T-helper 1 cell (primary cell): Measurements from ENCODE around the gene PDIA5.
"Not testable (repeated sequence)": the region's sequence is repeated elsewhere in the genome, so short reads cannot be mapped to it uniquely, and the experiment has no call there.

ENCODE experiments used
- DNase-seq, 5 donors: peaks; one replicate each; pipeline ENCODE4 v3.0.0-alpha.2; 2012 to 2020

The PDIA5 gene

DNA sequence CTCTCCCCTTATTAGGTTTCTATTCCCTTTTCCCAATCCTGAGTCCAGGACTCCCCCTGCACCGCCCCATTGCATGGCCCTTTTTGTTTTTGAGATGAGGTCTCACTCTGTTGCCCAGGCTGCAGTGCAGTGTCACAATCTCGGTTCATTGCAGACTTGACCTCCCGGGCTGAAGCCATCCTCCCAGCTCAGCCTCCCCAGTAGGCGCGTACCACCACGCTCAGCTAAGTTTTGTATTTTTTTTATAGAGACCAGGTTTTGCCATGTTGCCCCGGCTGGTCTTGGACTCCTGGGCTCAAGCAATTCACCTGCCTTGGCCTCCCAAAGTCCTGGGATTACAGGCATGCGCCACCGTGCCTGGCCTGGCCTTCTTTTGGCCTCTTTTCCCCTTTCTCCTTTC is 29.3 kb downstream of the PDIA5 start:
- no peak for DNase-seq

DNA sequence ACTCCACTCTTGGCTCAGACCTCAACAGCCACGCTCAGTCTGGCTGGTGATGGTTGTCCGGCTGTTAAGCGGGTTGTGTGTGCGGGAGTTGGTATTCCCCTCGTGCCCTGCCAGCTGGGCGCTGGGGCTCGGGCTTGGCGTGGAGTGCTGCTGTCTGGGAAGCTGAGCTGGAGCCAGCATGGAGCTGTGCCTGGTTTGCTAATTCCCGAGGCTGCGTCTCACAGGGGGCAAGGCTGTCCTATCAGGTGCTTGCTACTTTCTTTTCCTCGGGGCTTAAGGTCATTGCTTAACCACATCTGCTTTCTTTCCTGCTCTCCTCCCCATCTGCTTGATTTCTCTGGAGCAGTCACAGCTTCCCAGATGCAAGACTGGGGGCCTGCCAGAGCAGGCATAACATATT is 29.9 kb downstream of the PDIA5 start:
- DNase-seq = no peak

DNA sequence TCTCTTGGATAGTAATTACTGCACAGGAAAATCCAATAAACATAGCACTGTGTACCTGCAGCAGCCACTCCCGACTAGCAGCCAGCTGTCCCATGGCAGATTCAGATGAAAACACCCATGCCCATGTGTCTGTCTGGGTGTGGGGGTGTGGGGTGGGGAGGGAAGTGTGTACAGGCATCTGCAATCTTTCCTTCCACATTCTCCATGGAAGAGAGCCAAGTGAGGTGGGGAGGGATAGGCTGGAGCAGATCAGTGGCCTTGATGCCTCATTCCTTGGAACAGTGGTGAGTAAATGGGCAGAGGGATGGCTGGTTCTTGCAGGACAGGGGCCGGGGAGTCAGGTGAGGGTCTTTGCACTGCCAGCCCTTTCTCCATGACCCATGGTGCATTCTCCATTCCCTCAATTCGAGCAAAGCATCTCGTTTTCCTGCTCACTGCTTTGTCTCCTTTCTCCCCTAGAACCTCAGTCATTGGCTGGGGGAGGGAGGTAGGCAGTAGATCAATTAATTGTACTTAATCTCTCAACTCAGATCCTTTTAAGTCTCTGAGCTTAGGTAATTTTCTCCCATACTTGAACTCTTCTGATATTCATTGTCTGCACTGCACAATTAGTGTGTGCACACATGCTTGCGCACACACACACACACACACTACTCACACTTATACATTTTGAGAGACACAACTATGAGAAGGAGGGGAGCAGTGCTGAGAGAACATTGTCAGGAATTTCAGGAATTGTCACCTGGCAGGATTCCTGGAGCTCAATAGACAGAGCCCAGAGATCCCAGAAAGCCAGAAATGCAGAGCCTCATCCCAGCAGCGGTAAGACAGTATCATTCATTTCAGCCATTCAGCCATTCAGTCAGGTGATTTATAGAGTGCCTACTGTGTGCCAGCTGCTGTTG is 31.9 kb downstream of the PDIA5 start:
- DNase-seq = no peak

DNA sequence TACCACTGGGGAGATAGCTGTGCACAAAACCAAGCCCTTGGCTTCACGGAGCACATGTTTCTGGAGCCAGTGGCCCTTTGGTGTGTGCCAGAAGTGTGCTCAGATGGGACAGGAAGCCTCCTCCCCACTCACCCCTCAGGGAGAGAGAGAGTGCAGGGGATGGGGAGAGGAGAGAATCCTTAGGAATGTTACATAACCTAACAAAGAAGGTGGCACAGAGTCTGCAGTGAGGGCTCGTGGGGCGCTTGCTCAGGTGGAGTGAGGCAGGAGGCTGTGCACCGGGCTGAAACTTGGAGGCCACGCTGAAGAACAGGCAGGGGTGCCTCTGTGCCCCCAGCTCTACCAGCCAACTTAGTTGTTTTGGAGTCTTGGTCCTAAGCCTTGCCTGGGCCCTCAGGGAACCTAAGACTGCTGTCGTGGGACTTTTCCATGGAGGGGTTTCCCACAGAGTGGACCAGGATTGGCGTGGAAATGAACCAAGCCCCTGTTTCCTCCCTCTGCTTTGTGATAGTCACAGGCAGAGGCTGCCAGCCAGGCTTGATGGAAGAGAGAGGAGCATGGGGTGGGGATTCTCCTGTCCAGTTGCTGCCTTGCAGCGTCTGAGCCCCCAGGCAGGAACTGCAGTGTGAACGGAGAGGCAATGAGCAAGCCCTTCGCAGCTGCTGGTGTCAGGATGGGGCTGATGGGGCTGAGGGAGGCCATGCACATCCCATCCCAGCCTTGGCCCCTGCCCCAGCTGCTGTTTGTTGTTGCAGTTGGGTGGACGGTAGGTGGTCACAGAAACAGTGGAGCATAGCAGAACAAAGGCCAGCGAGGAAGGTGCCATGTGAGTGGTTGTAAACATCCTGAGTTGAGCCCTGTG is 32.7 kb downstream of the PDIA5 start:
- DNase-seq = no peak

DNA sequence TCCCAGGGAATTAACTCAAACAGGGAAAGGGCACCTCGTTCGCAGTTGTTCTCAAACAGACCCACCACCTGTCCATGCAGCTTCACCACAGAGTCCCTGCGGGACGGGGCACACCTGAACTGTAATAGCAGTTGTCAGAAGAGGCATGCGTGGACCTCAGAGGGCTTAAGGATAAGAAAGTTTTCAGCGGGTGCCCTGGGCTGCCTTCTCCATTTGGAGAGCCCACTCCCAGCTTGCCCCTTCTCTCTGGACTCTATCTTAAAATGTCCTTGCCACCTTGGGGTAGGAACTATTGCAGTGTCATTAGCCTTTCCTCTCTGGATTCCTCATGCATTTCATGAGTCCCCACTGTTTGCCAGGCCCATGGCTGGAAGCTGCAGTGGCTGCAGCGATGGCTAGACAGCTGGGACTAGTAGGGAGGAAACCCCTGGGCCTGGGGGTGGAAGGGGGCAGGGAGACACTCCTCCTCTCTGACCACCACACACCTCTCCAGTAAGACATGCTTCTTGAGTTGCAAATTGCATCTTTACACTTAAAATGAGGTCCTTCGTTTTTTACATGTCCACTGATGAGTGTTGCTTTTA is 33.5 kb downstream of the PDIA5 start:
- DNase-seq = no peak

DNA sequence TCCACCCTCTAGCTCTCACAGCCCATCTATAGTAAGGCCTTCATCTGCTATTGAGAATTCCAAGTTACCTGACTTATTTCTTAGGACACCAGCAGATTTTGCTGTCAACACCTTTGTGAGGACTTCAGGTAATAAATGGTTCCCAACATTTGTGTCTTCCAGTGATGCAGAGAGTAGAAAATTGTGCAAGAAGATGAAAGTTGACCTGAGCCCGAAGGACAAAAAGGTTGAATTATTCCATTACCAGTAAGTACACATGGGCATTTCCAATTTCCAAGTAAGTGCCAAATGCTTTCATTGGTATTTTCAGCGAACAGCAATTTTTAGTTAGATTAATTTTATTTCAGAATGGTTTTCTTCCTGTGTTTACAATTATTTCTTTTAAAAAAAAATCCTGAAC is 35.4 kb downstream of the PDIA5 start:
- DNase-seq = no peak

DNA sequence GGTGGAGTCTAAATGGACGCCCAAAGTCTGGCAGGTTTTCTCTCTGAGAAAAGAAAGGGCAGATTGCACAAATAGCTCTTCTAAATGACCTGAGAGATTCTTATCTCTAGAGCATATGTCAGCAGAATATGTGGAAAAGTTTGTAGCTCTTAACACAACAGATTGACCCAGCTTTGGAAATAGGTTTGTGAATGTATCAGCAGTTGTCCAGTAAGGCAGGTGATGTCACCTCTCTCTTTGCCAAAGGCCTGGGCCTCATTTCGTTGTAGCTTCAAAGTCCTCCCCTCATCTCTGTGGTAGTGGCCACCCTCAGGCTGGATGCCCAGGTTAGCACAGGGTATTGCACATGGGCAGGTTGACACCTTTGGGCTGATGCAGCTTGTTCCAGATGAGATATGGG is 36.0 kb downstream of the PDIA5 start:
- no peak for DNase-seq

DNA sequence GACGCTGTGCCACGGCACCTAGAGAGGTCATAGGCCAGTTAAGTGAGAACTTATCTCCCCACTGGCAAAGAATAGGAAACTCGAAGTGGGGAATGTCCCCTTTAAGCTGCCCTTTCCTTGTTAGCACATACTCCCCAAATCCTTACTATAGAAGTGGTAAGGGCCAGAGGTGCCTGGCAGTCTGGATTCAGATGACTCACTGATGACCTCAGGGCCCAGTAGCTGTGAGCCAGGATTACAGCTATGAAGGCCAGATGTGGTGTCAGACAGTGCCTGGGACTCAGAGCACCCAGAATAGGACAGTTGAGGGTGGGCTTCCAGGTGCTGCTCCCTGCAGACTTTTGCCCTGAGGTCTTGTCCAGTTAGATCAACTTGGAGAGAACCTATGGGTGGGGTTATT is 37.7 kb downstream of the PDIA5 start:
- no peak for DNase-seq

DNA sequence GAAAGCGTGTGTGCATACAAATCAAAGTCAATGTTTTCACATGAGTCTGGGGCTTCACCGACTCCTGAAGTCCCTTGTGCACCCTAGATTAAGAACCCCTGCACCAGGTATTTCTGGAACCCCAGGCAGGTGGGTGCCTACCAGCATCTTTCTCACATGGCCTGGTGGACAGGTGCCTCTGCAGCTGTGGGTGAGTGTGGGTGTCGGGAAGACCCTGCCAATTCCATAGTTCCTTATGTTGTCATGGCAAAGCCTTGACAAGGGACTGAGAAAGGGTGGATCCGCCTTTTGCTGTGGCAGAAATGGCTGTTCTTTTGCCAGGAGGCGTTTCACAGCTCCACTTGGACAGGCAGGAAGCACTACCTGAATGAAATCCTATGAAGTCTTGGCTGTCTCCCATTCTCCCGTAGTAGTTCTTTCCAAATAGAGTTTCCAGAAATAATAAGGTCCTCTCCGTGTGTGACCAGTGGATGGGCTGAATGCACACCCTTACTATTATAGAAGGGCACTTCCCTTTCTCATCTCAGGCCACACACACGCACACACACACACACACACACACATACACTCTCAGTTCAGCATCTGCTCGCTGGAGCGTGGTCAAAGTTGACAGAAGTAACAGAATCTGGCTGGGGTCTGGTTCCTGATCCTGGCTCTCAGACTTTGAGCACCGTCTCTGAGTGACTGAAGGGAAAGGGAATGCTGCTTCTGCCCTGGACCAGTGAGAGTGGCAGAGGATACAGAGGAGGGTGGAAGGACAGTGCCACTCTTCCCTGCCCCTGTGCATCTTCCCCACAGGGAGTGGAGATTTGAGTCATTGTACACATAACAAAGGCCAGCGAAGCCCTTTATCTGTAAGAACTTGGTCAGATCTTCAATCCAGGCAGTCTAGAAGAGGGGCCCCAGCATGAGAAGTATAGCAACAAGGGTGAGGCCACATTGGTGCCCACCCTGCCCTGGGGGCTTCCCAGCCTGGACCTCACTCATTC is 38.7 kb downstream of the PDIA5 start:
- DNase-seq = no peak

DNA sequence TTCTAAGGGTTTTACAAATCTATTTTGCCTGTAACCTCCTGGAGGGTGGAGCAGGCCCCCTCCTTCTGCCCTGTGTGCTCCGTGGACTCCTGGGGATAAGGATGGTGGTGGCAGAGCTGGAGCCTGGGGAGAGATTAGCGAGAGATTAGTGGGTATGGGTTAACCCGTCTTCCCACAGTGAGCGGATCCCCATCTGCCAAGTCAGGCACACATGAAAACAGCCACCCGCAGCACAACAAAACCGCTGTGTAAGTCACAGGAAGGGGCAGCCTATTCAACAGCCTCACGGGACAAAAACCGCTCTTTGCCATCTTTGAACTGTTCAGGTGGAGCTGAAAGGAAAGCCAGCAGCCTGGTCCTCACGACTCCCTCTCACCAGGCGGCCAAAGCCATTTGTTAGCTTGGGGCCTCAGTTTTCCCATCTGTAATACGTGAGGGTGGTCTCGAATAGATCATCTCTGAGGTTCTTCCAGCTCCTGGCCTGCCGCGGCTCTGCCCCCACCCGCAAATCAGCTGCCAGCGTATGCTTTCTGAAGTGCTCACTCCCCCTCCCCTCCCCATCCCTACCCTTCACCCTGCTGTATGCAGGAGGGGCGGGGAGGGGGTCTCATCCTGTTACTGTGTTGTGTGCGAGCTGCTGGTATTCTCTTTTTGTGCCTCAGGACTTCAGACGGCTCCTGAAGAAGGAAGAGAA is 43.6 kb downstream of the PDIA5 start:
- DNase-seq = no peak

DNA sequence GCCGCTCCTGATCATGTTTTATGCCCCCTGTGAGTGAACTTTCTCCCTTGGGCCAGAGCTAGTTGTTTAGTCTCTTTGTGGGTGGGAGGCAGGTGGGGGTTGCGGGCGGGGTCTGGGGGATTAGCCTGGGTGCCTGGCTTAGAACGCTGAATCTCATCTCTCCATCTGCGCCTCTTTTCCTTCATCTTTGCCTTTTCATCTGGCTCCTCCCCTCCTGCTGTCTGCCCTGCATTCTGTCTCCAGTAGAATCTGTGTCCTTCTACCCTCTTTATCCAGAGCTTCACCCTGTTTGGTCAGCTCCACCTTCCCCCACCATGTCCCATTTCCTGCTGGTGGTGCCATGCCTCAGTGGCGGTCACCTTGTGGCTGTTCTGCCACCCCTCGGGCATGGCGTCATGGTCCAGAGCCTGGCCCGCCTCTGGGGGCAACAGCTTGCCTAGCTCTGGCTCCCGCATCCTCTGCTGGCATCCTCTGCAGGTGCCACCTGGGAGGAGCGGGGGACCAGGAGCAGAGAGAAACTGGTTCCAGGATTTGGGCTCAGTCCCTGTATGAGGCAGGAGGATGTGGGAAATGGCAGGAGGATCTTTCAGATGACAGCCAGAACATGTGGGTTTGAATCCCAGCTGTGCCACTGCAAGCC is 44.3 kb downstream of the PDIA5 start:
- no peak for DNase-seq

DNA sequence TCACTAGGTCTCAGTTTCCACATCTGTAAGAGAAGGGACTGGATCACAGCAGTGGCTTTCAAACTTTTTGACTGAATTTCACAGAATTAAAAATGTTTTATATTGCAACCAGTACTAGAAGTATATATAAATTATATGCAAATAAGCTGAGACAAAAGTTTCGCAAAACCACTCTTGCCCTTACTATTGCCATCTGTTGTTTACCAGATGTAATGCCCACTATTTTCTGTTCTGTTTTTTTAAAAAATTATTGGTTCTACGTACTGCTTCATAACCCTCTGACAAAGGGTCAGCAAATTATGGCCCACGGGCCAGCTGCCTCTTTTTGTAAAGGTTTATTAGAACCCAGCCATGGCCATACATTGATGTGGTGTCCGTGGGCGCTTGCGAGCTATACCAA is 44.8 kb downstream of the PDIA5 start:
- DNase-seq = no peak

DNA sequence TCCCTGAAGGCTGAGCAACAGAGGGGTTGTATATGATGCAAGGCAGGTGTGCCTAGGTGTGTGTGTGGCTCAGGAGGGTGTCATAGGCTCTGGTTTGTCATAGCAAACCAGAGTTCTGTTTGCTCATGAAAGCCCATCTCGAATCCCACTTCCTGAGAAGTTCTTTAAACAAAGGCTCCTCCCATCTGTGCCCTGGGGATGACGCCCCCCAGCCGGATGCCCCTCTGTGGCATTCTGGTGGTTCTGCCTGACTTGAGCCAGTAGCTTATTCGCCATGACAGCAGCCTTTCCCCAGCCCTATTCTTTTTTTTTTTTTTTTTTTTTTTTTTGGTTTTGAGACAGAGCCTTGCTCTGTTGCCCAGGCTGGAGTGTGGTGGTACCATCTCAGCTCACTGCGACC is 45.4 kb downstream of the PDIA5 start:
- no peak for DNase-seq

DNA sequence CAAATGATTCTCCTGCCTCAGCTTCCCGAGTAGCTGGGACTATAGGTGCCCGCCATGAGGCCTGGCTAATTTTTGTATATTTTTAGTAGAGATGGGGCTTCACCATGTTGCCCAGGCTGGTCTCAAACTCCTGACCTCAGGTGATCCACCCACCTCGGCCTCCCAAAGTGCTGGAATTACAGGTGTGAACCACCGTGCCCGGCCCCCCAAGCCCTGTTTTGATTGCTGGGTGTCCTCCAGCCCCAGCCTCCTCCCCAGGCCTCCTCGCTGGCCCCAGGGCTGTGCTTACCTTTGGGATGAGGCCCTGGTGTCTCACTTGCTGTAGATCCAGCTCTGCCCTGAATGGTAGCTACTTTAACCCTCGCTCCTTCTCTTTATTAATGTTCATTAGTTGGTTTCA is 45.8 kb downstream of the PDIA5 start:
- DNase-seq = not testable (repeated sequence)

DNA sequence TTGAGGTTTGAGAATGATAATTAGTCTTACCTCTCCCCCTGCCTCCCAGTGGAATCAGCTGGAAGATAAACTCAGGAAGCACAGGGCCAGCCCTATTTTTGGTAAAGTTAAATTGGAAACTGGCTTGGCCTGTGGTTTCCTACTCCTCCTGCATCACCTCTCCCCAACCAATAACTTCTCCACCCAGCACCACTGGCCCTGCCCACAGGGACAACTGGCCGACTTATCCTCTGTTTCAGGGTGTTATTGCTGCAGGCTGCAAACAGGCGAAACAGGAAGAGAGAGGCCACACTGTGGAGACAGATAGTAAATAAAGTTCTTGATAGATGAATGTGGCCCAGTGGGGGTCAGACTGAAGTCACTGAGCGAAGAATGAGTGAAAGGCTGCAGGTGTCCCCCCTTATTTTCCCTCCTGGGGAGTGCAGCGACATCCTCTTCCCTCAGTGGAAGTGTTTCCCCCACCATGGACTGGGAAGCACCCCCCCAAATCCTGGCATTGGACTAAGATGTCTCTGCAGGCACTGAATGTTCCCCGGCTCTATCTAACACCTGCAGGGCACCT is 47.1 kb downstream of the PDIA5 start:
- no peak for DNase-seq

DNA sequence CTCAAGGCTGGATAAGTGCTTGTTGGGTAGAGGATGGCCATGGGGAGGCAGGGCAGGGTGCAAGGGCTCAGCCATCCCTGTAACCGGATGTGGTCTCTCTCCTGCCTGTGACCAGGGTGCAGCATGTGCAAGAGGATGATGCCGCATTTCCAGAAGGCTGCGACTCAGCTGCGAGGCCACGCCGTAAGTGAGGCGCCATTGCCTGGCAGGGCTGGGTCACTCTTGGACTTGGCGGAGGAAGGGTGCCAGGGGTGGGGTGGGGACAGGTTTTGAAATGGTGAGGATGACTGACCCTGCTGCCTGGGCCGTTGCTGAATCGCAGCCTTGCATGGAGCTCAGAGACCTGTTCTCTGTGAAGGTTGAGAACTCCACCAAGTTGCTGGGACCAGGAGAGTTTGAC is 49.3 kb downstream of the PDIA5 start:
- no peak for DNase-seq

DNA sequence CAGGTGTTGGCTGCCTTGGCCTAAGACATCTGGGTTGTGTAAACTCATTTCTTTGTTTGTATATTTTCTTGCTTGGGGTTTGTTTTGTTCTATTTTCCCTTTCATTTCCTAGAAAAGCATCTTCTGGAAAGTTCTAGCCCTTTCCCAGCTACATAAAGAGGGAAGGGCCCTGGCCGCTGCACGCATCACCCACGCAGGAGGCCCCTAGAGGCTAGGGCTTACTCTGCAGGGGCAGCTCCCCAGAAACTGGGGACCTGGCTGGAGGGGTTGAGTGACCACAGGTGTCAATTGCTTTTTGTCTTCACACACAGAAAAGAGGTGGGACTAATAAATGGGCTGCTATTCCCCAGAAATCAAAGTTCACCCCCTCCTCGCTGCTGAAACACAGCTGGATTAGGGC is 52.6 kb downstream of the PDIA5 start:
- DNase-seq = no peak

DNA sequence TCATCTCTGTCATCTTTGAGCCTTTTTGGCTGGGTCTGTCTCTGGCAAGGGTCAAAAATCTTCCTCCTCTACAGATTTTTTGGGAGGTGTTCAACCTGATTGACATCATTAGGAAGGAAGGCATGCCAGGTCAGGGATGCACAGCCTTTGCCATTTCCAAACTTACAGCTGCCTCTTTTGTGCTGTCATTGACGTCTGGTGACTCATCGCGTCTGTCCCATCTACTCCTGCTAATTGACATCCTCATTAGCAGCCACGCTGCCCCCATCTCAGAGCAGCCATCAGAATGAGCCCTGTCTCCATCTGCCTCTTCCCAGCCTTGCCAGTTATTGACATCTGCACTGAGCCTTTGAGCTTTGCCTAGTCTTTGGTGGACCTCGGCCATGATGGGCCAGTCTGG is 53.0 kb downstream of the PDIA5 start:
- DNase-seq = no peak

DNA sequence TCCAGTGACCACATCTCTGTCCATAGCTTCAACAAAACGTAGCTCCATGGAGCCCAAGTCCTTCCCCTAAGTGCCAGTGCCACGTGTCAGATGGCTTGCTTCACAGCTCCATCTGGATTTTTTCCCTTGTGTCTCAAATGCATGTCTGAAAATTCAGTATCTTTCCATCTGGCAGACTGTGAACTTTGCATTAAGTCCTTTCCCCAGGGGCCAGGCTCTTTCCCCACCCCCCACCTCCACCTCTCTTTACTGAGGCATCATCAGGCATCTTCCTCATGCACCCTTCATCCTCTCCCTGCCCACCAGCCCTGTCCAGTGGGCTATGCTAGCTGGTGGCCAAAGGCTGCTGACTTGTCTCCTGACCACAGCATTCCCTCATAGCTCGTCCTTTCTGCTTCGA is 53.7 kb downstream of the PDIA5 start:
- no peak for DNase-seq

DNA sequence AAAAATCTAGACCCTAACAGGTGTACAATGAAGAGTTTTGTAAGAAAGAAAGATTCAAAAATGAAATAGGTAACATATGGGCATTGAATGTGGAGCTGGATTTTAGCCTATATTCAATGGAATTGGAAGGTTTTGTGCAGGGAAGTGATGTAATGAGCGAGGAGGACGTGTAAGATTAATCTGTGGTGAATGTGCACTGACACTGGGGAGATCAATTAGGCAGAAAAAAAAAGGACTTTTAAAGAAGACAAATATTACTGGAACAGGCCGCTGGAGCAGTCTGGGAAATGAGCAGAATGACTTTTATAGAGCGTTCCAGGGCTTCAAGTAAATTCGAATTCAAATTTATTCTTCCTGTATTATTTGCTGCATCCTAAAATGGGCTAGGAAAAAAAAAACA is 55.2 kb downstream of the PDIA5 start:
- no peak for DNase-seq
